Stimulated activated CD4-positive, alpha-beta T cell treated with anti-CD3 and anti-CD28 coated beads, Interleukin-1b, Interleukin-23, amount 100 ng/mL, for 1 hour (primary cell): ENCODE results near the gene LKAAEAR1.
"Not testable (repeated sequence)": the region's sequence is repeated elsewhere in the genome, so short reads cannot be mapped to it uniquely, and the experiment has no call there.

Experiments
- DNase-seq, 2 donors: peaks; one replicate each; pipeline ENCODE4 v3.0.0-alpha.2; 2020; ENCODE audit warnings: low read depth in 2 of 2

LKAAEAR1 gene

GRCh38 chr20:64098471-64099013 is 14.3 kb upstream of the LKAAEAR1 start:
- DNase-seq: no peak

- DNase-seq: no peak
These were observed 12.3 kb upstream of the LKAAEAR1 start for GRCh38 chr20:64096535-64096934.

GRCh38 chr20:64095927-64096326 is 11.7 kb upstream of the LKAAEAR1 start:
- no peak for DNase-seq

- DNase-seq: no peak
These were observed 11.3 kb upstream of the LKAAEAR1 start for GRCh38 chr20:64095455-64095854.

- DNase-seq: no peak
These were observed 8.9 kb upstream of the LKAAEAR1 start for GRCh38 chr20:64093013-64093503.

- DNase-seq: no peak
These were observed 8.2 kb upstream of the LKAAEAR1 start for GRCh38 chr20:64092258-64093012.

- no peak for DNase-seq
These were observed 7.6 kb upstream of the LKAAEAR1 start for GRCh38 chr20:64091770-64092169.

- no peak for DNase-seq
These were observed 7.1 kb upstream of the LKAAEAR1 start for GRCh38 chr20:64091340-64091739.

GRCh38 chr20:64090165-64090564 is 6.0 kb upstream of the LKAAEAR1 start:
- no peak for DNase-seq

- DNase-seq: not testable (repeated sequence)
These were observed 4.4 kb upstream of the LKAAEAR1 start for GRCh38 chr20:64088586-64088985.

- not testable (repeated sequence) for DNase-seq
These were observed 3.1 kb upstream of the LKAAEAR1 start for GRCh38 chr20:64087226-64087825.

GRCh38 chr20:64086801-64087200 is 2.6 kb upstream of the LKAAEAR1 start:
- DNase-seq: no peak

- DNase-seq: no peak
These were observed 521 bp upstream of the LKAAEAR1 start for GRCh38 chr20:64084685-64085152.

- DNase-seq: peak; percentile 27 to 40
These were observed 807 bp downstream of the LKAAEAR1 start for GRCh38 chr20:64083378-64083803.

- DNase-seq: no peak
These were observed 1.3 kb downstream of the LKAAEAR1 start for GRCh38 chr20:64082820-64083377.

- no peak for DNase-seq
These were observed 2.0 kb downstream of the LKAAEAR1 start for GRCh38 chr20:64082126-64082731.

GRCh38 chr20:64081624-64081964 is 2.6 kb downstream of the LKAAEAR1 start:
- no peak for DNase-seq

GRCh38 chr20:64080813-64081623 is 3.2 kb downstream of the LKAAEAR1 start:
- DNase-seq: no peak

GRCh38 chr20:64080013-64080812 is 4.0 kb downstream of the LKAAEAR1 start, which contains the start of gene OPRL1:
Gene OPRL1 (plus strand): TSS chr20:64080082. CDS start chr20:64092721, 12,639 bp downstream.
- DNase-seq: no peak

- DNase-seq: peak in 1 of 2 donors; percentile 34
These were observed 4.8 kb downstream of the LKAAEAR1 start, which contains the start of gene RGS19 for GRCh38 chr20:64079273-64080012. Gene RGS19 (minus strand): TSS chr20:64079518. CDS start chr20:64076886, 2,632 bp downstream.
